SK-N-SH (cell line): Measurements from ENCODE around the gene TMEM184A.

Source experiments
- CHD2 ChIP-seq: fragments of 150-350 bp; IDR thresholded peaks from 2 replicates; pipeline ENCODE4 v1.6.1; 2018; ENCODE audit warnings: low read length; ENCODE audit not compliant: partially characterized antibody
- EP300 ChIP-seq, 2 experiments: IDR thresholded peaks; 2 replicates each; pipeline versions ENCODE4 v1.4.0 to v1.6.1; 2012; ENCODE audit warnings: borderline replicate concordance in 1 of 2, low read depth in 1 of 2, low read length in 1 of 2
- EZH2phosphoT487 ChIP-seq: fragments of 200-600 bp; sonication (generic); IDR thresholded peaks from 2 replicates; pipeline ENCODE4 v1.6.1; 2017; ENCODE audit warnings: low read depth, mixed run types, mild to moderate bottlenecking, antibody characterized with exemption, moderate library complexity, borderline replicate concordance
- FOXJ3 ChIP-seq: sonication (generic); formaldehyde crosslinking; IDR thresholded peaks from 2 replicates; pipeline ENCODE4 v1.5.1; 2020; ENCODE audit warnings: mild to moderate bottlenecking, missing genetic modification reagents
- GABPA ChIP-seq: IDR thresholded peaks from 2 replicates; pipeline ENCODE4 v1.4.0; 2012; ENCODE audit warnings: low read depth, mild to moderate bottlenecking
- MXI1 ChIP-seq: IDR thresholded peaks from 2 replicates; pipeline ENCODE4 v1.6.1; 2012; ENCODE audit warnings: mild to moderate bottlenecking, low read depth, low read length, improper control_type of control experiment
- POLR2AphosphoS5 ChIP-seq: IDR thresholded peaks from 2 replicates; pipeline ENCODE4 v1.6.1; 2012; ENCODE audit warnings: low read depth, low read length
- RAD21 ChIP-seq: IDR thresholded peaks from 2 replicates; pipeline ENCODE4 v1.6.1; 2012; ENCODE audit warnings: mild to moderate bottlenecking, low read length
- RFX5 ChIP-seq: IDR thresholded peaks from 2 replicates; pipeline ENCODE4 v1.6.1; 2012; ENCODE audit warnings: mild to moderate bottlenecking, improper control_type of control experiment, low read length
- YY1 ChIP-seq: IDR thresholded peaks from 2 replicates; pipeline ENCODE4 v1.4.0; 2012; ENCODE audit warnings: low read depth, mild to moderate bottlenecking
- TF ChIP-seq, protein P1 (sequence below): fragments of 200-600 bp; sonication (generic); IDR thresholded peaks from 2 replicates; pipeline ENCODE4 v1.6.1; 2017; ENCODE audit warnings: antibody characterized with exemption, mild to moderate bottlenecking, moderate library complexity
- TF ChIP-seq, protein P2 (sequence below): IDR thresholded peaks from 2 replicates; pipeline ENCODE4 v1.4.0; 2012; ENCODE audit warnings: low read depth
- TF ChIP-seq, protein P3 (sequence below): IDR thresholded peaks from 2 replicates; pipeline ENCODE4; 2012

DNA sequence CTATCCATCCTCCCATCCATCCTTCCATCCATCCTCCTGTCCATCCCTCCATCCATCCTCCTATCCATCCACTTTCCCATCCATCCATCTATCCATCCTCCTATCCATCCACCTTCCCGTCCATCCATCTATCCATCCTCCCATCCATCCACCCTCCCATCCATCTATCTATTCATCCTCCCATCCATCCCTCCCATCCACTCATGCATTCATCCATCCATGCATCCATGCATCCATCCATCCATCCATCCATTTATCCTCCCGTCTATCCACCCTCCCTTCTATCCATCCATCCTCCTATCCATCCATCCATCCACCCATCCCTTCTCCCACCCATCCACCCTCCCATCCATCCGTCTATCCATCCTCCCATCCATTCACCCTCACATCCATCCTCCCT is 39.0 kb upstream of the TMEM184A start:
- TF ChIP-seq, protein P1, sequence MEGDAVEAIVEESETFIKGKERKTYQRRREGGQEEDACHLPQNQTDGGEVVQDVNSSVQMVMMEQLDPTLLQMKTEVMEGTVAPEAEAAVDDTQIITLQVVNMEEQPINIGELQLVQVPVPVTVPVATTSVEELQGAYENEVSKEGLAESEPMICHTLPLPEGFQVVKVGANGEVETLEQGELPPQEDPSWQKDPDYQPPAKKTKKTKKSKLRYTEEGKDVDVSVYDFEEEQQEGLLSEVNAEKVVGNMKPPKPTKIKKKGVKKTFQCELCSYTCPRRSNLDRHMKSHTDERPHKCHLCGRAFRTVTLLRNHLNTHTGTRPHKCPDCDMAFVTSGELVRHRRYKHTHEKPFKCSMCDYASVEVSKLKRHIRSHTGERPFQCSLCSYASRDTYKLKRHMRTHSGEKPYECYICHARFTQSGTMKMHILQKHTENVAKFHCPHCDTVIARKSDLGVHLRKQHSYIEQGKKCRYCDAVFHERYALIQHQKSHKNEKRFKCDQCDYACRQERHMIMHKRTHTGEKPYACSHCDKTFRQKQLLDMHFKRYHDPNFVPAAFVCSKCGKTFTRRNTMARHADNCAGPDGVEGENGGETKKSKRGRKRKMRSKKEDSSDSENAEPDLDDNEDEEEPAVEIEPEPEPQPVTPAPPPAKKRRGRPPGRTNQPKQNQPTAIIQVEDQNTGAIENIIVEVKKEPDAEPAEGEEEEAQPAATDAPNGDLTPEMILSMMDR: no peak
- TF ChIP-seq RFX5 (no peak), POLR2AphosphoS5 (no peak), YY1 (no peak), RAD21 (no peak), EP300 (IDR thresholded peaks at IDR 0.05; ENCODE audit: borderline replicate concordance in 1 of 2, low read depth in 1 of 2, low read length in 1 of 2) (no peak), CHD2 (no peak), MXI1 (no peak), GABPA (no peak), FOXJ3 (CRISPR knock-in tag) (no peak), EZH2phosphoT487 (no peak)
- TF ChIP-seq, protein P2, sequence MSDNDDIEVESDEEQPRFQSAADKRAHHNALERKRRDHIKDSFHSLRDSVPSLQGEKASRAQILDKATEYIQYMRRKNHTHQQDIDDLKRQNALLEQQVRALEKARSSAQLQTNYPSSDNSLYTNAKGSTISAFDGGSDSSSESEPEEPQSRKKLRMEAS: no peak
- TF ChIP-seq, protein P3, sequence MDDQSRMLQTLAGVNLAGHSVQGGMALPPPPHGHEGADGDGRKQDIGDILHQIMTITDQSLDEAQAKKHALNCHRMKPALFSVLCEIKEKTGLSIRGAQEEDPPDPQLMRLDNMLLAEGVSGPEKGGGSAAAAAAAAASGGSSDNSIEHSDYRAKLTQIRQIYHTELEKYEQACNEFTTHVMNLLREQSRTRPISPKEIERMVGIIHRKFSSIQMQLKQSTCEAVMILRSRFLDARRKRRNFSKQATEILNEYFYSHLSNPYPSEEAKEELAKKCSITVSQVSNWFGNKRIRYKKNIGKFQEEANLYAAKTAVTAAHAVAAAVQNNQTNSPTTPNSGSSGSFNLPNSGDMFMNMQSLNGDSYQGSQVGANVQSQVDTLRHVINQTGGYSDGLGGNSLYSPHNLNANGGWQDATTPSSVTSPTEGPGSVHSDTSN: no peak
